SK-N-DZ (cell line): ENCODE data around the gene DMRTB1.

Source experiments
- DNase-seq: peaks from one replicate; pipeline ENCODE4 v3.0.0-alpha.2; 2015; ENCODE audit warnings: low spot score

The DMRTB1 gene

DNA sequence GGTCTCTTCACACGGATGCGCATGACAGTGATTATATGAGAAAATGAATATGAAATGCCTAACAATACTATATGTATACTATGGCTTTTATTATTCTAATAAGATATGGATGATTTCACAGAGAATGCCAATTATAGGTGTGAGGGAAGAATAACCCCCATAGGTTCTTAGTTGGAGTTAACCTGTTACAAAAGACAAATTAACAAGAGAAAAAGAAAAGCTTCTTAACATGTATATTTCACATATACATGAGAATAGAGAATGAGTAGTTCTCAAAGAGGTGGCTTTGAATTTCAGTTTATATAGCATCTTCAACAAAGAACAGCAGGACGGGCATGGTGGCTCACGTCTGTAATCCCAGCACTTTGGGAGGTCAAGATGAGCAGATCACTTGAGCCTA, 24.0 kb upstream of the DMRTB1 start:
- no peak for DNase-seq

DNA sequence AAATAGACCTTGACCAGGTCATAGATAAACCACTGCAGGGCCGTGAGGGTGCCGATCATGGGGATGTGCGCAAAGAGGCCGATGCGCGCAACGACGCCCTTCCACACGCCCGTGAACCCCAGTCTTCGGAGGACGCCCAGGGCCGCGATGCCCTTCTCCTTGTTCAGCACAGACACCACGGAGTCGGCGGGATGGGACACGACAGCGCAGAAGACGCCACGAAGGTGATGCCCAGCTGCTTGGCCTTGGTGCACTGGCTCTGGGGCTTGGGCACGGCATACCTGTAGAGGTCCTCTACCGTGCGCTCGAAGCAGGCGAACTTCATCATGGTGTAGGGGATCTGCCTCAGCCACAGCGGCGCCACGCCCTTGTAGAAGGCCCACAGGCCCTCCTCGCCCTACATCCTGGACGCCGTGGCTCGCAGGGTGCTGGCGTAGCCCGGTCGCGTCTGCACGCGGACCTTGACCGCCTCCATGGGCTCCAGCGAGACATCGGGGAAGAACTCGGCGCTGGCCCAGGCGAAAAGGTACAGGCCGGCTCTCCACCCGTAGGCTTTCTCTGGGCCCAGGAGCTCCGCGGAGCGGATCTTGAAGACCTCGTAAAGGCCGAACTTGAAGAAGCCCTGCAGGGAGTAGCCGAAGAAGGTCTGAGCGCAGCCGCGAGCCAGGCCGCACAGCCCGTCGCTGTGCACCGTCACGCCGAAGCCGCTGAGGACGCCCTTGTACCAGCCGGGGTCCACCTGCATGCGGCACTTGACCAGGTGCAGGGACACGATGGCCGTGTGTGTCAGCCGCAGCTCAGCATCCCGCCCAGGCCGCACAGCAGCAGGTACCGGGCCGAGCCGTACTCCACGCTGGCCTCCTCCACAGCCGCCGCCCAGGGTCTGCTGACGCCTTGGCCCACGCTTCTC, 20.5 kb upstream of the DMRTB1 start:
- DNase-seq = no peak

DNA sequence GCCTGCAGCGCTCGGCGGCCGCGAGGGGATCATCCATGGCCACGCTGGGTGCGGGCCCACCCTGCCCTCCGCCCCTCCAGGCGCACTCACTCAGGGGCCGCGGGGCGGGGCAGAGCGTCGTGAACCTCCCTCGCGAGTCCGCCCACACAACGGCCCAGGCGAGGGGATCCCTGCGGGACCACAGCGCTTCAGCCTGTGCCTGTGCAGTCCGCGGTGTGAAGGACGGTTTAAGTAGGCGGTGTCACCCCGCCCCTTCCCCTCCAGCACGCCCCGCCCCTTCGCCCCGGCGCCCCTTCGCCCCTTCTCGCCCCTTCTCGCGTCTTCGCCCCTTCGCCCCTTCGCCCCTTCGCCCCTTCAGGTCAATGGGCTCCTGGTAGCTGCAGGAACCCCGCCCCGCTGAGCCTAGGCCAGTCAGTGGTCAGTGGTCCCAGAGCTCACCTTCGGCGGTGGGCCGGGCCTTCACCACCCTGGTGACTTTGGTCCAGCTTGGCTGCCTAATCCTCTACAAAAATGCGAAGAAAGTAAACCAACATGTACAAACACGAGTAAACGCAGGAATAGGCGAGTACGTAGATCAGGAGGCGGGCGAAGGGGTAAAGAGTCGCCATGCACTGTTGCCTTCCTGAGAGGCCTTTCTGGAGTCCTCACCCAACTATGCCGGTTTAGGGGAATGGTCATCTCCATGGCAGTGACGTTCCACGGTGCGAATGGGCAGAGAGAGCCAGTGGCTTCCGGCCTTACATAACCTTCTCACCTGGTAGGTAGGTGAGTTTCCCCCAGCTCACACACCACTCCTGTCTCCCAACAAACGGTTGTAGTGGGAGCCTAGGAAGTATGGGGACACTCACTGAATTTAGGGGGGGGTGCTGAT, 19.6 kb upstream of the DMRTB1 start:
- no peak for DNase-seq

DNA sequence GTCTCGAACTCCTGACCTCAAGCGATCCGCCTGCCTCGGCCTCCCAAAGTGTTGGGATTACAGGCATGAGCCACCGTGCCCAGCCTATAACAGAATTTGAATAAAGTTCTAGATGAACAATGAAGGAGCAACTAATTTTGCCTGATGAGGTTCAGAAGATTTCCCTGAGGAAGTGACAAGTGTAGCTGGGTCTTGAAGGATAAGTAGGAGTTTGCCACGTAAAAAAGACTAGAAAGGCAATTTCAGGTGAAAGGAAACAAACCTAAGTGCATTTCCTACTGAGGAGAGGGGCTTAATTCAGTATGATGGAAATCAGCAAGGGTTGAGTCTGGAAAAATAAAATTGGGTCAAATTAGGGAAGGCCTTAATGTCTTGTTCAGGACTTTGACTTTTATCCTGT, 18.6 kb upstream of the DMRTB1 start:
- DNase-seq = no peak

- no peak for DNase-seq
Measured at GRCh38 chr1:53442299-53442698, 16.9 kb upstream of the DMRTB1 start.

- no peak for DNase-seq
Measured at GRCh38 chr1:53446051-53446450, 13.1 kb upstream of the DMRTB1 start.

DNA sequence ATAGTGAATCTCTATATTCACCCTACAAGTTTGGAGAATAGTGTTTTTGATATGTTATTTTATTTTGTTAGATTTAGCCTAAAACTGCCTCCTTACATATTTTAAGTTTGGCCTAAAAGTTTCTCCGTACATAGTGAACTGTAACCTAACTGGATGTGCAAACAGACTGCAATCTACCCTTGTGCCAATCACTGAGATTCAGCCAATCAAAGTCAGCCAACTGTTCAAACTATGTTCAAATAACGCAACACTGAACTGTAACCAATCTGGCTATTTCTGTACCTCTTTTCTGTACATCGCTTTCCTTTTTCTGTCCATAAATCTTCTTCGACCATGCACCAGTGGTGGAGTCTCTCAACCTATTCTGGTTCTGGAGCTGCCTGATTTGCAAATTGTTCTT, 11.8 kb upstream of the DMRTB1 start:
- no peak for DNase-seq

DNA sequence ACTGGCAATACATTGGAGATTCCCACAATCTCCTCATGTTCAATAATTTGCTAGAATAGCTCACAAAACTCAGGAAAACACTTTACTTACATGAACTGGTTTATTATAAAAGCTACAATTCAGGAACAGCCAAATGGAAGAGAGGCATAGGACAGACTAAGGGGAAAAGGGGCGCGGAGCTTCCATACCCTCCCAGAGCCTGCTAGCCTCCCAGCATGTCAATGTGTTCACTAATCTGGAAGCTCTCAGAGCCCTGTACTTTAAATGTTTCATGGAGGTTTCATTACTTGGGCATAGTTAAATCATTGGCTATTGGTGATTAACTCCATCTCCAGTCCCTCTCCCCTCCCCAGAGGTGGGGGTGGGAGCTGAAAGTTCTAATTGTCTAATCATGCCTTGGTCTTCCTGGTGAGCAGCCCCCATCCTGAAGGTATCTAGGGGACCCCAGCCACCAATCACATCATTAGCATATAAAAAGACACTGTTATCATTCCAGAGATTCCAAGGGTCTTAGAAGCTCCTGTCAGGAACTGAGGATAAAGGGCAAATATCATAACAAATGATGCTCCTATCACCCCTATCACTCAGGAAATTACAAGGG, 10.9 kb upstream of the DMRTB1 start:
- no peak for DNase-seq

DNA sequence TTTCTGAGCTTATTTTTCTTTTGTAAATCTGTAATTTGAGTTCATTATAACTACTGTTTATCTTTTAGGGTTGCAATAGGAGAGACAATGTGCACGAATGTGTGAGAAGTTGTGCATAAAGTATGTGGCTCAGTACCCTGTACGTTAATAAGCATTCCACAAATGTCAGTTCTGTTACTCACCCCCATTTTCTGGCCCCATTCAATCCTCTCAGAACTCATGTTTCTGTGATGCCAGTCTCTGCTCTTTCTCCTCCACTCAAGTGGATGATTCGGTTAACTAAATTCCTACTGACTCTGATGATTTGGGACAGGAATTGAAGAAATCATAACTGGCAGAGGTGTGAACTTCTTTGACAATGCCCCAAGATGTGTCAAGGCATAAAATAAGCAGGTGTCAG, 10.2 kb upstream of the DMRTB1 start:
- no peak for DNase-seq

- DNase-seq = no peak
Measured at GRCh38 chr1:53449693-53450092, 9.5 kb upstream of the DMRTB1 start.

GRCh38 chr1:53450225-53450624, 9.0 kb upstream of the DMRTB1 start:
- DNase-seq = no peak

DNA sequence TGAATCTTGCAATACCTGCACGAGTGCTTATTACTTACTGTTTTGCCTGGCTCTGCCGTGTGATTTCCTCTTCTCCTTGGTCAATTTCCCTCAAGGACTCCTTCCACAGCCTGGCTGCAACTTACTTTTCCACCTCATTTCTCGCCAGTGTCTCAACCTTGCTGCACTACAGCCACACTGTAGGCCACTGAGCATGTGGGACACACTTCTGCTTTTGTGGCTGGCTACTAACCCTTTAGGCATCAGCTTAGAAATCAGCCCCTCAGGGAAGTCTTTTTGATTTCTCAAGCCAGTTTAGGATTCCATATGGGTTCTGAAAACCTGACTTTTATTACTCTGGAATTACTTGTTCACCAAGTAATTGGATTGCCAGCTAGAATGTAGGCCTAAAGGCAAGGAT, 5.2 kb upstream of the DMRTB1 start:
- DNase-seq = no peak

GRCh38 chr1:53455364-53455991, 3.7 kb upstream of the DMRTB1 start:
- DNase-seq = no peak

- no peak for DNase-seq
Measured at GRCh38 chr1:53458634-53459033, 565 bp upstream of the DMRTB1 start.

DNA sequence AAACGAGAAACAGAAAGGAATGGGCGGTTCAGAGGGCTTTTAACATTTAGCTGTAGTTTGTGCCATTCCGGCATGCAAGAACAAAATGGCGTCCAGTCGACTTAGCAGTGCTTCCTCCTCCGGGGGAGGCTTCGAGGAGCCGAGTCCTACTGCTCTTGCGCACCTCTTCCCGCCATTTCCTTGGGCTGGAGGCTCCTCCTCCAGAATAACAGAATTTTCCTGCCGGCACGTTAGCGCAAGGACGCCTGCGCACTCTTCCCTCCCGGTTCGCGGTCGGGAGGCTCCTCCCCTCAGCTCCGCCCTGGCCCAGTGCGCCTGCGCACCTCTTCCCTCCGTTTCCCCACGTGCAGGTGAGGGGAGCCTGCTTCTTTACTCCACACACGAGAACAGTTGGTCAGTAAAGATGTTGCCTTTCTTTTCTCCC, 1.0 kb downstream of the DMRTB1 start:
- no peak for DNase-seq

GRCh38 chr1:53460666-53461322, 1.6 kb downstream of the DMRTB1 start:
- no peak for DNase-seq

DNA sequence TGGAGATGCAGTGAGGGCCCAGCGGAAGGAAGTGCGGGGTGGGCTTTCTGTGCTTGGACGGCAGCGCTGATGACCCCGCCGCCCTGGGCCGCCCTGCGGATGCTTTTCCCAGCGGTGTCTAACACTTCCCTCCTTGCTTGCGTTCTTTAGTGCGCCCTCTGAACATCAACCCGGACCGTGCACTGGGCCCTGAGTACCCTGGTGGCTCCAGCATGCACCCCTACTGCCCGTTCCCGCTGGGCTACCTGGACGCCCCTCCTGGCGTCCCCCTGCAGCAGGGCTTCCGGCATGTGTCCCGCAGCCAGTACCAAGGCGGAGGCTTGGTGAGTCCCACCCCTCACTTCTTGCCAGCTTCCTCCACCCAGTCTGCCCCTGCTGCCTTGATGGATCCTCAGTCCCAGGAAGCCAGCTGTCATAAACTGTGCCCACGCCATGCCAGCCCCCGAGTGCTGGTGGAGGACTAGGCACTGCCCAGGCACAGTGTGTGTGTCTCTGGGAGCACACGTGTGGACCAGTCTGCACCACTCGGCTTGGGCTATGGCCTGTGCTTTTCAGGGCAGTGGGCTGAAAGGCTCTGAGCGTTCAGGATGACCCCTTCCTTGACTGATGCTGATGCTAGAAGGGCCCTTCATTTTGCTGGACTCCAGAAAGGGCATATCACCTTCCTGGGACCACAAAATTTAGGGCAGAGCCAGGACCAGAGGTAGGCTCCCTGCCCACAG, 2.3 kb downstream of the DMRTB1 start:
- no peak for DNase-seq

DNA sequence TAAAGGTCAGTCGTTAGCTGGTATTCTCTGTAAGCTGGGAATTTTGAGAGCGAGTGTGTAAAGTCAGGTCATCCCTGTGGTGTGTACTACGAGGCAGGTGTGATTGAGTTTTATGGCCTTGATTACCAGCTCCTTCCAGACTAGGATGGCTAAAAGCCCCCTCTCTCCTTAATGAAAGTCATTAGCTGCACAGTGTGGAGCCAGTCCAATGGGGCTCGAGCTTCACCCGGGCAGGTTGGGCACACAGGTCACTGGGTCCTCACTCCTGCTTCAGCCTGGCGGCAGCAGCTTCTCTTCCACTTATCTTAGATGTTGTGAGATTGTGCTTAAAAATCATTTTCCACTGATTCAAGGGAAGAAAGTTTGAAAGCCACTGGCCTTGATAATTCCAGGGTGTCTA, 3.0 kb downstream of the DMRTB1 start:
- no peak for DNase-seq

DNA sequence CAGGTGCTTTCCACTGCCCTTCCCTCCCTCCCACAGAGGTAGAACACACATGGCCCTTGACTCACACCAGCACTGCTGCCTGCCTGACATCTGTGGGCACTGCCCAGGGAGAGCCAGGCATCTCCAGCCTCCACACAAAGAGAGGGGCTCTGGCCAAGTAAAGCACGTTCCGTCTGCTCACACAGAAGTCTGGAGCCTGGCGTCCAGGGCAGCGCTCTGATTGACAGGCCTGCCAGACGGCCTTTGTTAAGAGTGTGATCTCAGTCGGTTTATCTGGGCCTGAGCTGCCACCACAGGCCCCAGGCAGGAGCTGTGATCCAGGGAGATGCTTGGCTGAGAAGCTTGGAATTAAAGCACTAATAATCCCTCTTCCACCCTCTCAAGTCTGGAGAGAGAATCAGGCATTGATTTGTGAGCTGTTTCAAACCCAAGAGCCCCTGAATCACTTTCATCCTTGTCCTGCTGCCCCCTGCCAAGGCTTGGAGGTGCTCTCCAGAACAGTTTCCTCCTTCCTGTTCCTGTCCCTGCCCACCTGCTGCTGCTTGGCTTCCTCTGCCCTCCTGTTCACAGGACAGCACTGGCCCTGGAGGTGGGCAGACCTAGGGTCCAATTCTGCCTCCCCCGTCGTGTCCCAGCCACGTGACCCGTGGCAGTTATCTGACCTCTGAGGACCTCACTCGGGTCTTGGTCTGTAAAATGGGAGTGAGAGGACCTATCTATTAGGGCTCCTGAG, 3.7 kb downstream of the DMRTB1 start:
- DNase-seq = no peak
